ENCODE data around the gene C1QTNF8.

The C1QTNF8 gene

GRCh38 chr16:1133271-1133670 is 37.2 kb upstream of the C1QTNF8 start:
- H3K4me2 ChIP-seq: no peak overlapping the region
- no peak overlapping the region for H3K9ac ChIP-seq
- H3K27ac ChIP-seq: no peak overlapping the region
- no peak overlapping the region for H2AFZ ChIP-seq (ENCODE audit: low read depth)
- H3K27me3 ChIP-seq (ENCODE audit: insufficient read depth, low read depth): peaks cover 96% of the 10 kb centered on the region
- no peaks in the 10 kb centered on the region for H3K36me3 ChIP-seq (ENCODE audit: insufficient read depth)
- H3K4me3 ChIP-seq (IDR thresholded peaks at IDR 0.05; ENCODE audit: insufficient read depth, low read depth, low read length): no peak overlapping the region
- no peaks in the 10 kb centered on the region for H4K20me1 ChIP-seq (ENCODE audit: insufficient read depth)
- H3K4me1 ChIP-seq (ENCODE audit: low read depth, poor library complexity, severe bottlenecking): no peaks in the 10 kb centered on the region
- TF ChIP-seq, protein P1, sequence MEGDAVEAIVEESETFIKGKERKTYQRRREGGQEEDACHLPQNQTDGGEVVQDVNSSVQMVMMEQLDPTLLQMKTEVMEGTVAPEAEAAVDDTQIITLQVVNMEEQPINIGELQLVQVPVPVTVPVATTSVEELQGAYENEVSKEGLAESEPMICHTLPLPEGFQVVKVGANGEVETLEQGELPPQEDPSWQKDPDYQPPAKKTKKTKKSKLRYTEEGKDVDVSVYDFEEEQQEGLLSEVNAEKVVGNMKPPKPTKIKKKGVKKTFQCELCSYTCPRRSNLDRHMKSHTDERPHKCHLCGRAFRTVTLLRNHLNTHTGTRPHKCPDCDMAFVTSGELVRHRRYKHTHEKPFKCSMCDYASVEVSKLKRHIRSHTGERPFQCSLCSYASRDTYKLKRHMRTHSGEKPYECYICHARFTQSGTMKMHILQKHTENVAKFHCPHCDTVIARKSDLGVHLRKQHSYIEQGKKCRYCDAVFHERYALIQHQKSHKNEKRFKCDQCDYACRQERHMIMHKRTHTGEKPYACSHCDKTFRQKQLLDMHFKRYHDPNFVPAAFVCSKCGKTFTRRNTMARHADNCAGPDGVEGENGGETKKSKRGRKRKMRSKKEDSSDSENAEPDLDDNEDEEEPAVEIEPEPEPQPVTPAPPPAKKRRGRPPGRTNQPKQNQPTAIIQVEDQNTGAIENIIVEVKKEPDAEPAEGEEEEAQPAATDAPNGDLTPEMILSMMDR (conservative IDR thresholded peaks at IDR 0.05; ENCODE audit: low read depth, low read length): no peak
- H3K79me2 ChIP-seq (ENCODE audit: insufficient read depth, low read depth): no peaks in the 10 kb centered on the region

DNA sequence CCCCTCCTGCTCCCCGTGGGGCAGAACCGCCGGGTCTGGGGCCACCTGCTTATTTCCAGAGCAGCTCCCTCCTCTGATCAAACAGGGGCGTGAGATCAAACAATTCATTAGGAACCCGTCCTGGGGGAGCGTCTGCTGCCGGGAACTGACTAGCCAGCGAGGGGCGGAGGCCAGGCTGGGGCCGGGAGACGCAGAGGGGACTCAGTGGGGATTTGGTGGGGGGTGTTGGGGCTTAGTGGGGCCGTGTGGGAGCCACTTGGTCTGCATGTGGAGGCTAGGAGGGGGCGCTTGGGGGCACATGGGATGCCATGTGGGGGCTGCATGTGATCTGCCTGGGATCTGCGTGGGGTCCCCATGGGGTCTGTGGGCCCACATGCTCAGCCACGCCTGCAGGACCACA is 36.4 kb upstream of the C1QTNF8 start:
- Histone ChIP-seq H3K27me3 (ENCODE audit: insufficient read depth, low read depth) (peaks cover 96% of the 10 kb centered on the region), H3K36me3 (ENCODE audit: insufficient read depth) (no peaks in the 10 kb centered on the region), H3K9ac (no peak overlapping the region), H2AFZ (ENCODE audit: low read depth) (no peak overlapping the region), H3K27ac (no peak overlapping the region), H3K4me1 (ENCODE audit: low read depth, poor library complexity, severe bottlenecking) (no peaks in the 10 kb centered on the region), H3K4me3 (IDR thresholded peaks at IDR 0.05; ENCODE audit: insufficient read depth, low read depth, low read length) (no peak overlapping the region), H4K20me1 (ENCODE audit: insufficient read depth) (no peaks in the 10 kb centered on the region), H3K79me2 (ENCODE audit: insufficient read depth, low read depth) (no peaks in the 10 kb centered on the region), H3K4me2 (no peak overlapping the region)
- TF ChIP-seq, protein P1 (conservative IDR thresholded peaks at IDR 0.05; ENCODE audit: low read depth, low read length): no peak

DNA sequence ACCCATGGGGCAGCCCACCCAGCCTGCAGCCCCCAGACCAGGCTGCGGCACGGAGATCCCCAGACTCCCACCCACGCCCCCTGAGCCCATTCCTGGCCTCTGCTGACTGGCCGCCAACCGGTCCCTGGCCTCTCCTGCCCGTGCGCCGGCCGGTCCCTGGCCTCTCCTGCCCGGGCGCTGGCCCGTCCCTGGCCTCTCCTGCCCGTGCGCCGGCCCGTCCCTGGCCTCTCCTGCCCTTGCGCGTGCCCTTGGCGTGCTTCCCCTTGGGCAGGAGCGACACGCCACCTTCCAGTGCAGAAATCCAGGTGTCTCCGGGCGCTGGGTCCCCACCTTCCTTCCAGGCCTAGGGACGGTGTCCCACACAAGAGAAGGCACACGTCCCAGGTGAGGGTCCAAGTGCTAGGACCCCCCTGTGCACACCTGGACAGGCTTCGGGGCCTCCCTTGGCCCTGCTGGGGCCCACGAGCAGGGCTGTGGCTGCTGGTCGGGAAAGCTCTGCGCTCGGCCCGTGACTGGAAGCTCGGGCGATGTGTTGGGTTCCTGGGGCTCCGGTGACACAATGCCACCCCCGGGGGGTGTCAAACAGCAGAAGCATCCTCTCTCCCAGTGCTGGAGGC is 35.4 kb upstream of the C1QTNF8 start:
- TF ChIP-seq, protein P1 (conservative IDR thresholded peaks at IDR 0.05; ENCODE audit: low read depth, low read length): no peak
- H3K79me2 ChIP-seq (ENCODE audit: insufficient read depth, low read depth): no peaks in the 10 kb centered on the region
- H4K20me1 ChIP-seq (ENCODE audit: insufficient read depth): no peaks in the 10 kb centered on the region
- H3K36me3 ChIP-seq (ENCODE audit: insufficient read depth): no peaks in the 10 kb centered on the region
- H3K4me1 ChIP-seq (ENCODE audit: low read depth, poor library complexity, severe bottlenecking): no peaks in the 10 kb centered on the region
- H3K4me2 ChIP-seq: no peak overlapping the region
- H3K9ac ChIP-seq: no peak overlapping the region
- H3K27ac ChIP-seq: no peak overlapping the region
- H2AFZ ChIP-seq (ENCODE audit: low read depth): no peak overlapping the region
- H3K4me3 ChIP-seq (IDR thresholded peaks at IDR 0.05; ENCODE audit: insufficient read depth, low read depth, low read length): no peak overlapping the region
- H3K27me3 ChIP-seq (ENCODE audit: insufficient read depth, low read depth): peaks cover 96% of the 10 kb centered on the region

DNA sequence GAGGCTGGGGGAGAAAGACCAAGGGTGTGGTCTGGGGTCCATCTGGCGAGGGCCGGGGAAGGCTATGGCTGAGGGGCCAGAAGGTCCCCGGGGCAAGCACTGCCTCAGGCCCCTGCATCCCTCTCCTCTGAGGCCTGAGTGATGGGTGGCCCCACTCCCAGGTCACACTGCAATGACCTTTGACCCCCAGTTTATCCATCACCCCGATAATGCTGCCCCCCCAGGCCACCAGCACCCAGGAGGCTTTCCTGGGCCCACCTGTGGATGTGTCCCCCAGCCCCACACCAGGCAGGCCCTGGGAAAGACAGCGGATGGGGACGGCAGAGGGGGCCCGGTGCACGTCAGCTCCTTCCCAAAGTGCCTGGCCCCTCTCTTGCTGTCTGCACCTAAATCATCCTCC is 34.3 kb upstream of the C1QTNF8 start:
- Histone ChIP-seq H4K20me1 (ENCODE audit: insufficient read depth) (no peaks in the 10 kb centered on the region), H3K9ac (no peak overlapping the region), H3K36me3 (ENCODE audit: insufficient read depth) (no peaks in the 10 kb centered on the region), H3K79me2 (ENCODE audit: insufficient read depth, low read depth) (no peaks in the 10 kb centered on the region), H3K27me3 (ENCODE audit: insufficient read depth, low read depth) (peaks cover 94% of the 10 kb centered on the region), H3K27ac (no peak overlapping the region), H3K4me1 (ENCODE audit: low read depth, poor library complexity, severe bottlenecking) (no peaks in the 10 kb centered on the region), H2AFZ (ENCODE audit: low read depth) (no peak overlapping the region), H3K4me3 (IDR thresholded peaks at IDR 0.05; ENCODE audit: insufficient read depth, low read depth, low read length) (no peak overlapping the region), H3K4me2 (no peak overlapping the region)
- TF ChIP-seq, protein P1 (conservative IDR thresholded peaks at IDR 0.05; ENCODE audit: low read depth, low read length): no peak

Measured in KMS-11 (cell line).